Panc1 (cell line): ENCODE results near the gene SLC22A7. TPM values are rescaled to one million over a fixed set of nuclear protein-coding genes. Genes with fewer than 3 reads are reported as not detected.

Source experiments
- ATAC-seq: fragments of 200-7000 bp; cut with Tn5 transposase; 2 replicates; pipeline ENCODE4 v1.9.1; 2020; ENCODE audit warnings: mild to moderate bottlenecking, moderate library complexity
- BruUV-seq: library from RNA; stranded (reverse); fragments of 400-500 nt; replicated peaks from 2 replicates; lab custom pipeline; 2021; lab: Mats Ljungman, UMichigan
- CTCF ChIA-PET: fragments of 300-600 bp; sonication (Branson Sonifier 250); formaldehyde crosslinking; loops from one replicate; lab custom pipeline; 2022; ENCODE audit warnings: antibody characterized with exemption; lab: Charles Lee
- POLR2A ChIA-PET: fragments of 300-600 bp; sonication (Branson Sonifier 250); formaldehyde crosslinking; loops from one replicate; lab custom pipeline; 2022; ENCODE audit warnings: antibody characterized with exemption; lab: Charles Lee
- DNase-seq: peaks from one replicate; pipeline ENCODE4 v3.0.0-alpha.2; 2010; ENCODE audit warnings: low read depth, low spot score
- H3K27ac ChIP-seq: 2 replicates; pipeline ENCODE4 v1.5.1; 2011; ENCODE audit warnings: mild to moderate bottlenecking, low read length, inconsistent platforms
- H3K27me3 ChIP-seq: fragments of 200-500 bp; sonication (Bioruptor generic); 2 replicates; pipeline ENCODE4 v1.6.0; 2014; ENCODE audit warnings: low read length, inconsistent platforms; ENCODE audit not compliant: control insufficient read depth, insufficient read depth
- H3K36me3 ChIP-seq: fragments of 200-500 bp; sonication (Bioruptor generic); 2 replicates; pipeline ENCODE4 v1.5.1; 2014; ENCODE audit warnings: inconsistent platforms, mild to moderate bottlenecking, low read length, moderate library complexity; ENCODE audit not compliant: control insufficient read depth, insufficient read depth
- H3K4me1 ChIP-seq: 2 replicates; pipeline ENCODE4 v1.5.1; 2011; ENCODE audit warnings: inconsistent platforms, mild to moderate bottlenecking, low read length, moderate library complexity; ENCODE audit not compliant: control insufficient read depth, insufficient read depth
- H3K4me3 ChIP-seq, 2 experiments: 2 replicates each; pipeline ENCODE4 v1.5.1; 2011 to 2012; ENCODE audit warnings: low read depth in 2 of 2, low read length in 2 of 2, mild to moderate bottlenecking in 2 of 2, inconsistent platforms in 1 of 2, moderate library complexity in 1 of 2
- H3K9me3 ChIP-seq: fragments of 200-500 bp; sonication (Bioruptor generic); 2 replicates; pipeline ENCODE4 v1.5.1; 2014; ENCODE audit warnings: low read depth, mild to moderate bottlenecking, inconsistent platforms, low read length, moderate library complexity; ENCODE audit not compliant: control insufficient read depth, insufficient read depth
- CTCF ChIP-seq: fragments of 450-650 bp; IDR thresholded peaks from 2 replicates; pipeline ENCODE4 v1.5.1; 2017; ENCODE audit warnings: mild to moderate bottlenecking
- POLR2AphosphoS5 ChIP-seq: IDR thresholded peaks from 2 replicates; pipeline ENCODE4 v1.6.1; 2012; ENCODE audit warnings: mild to moderate bottlenecking, low read depth, low read length, moderate library complexity
- REST ChIP-seq, 2 experiments: IDR thresholded peaks; 2 replicates each; pipeline ENCODE4 v1.6.1; 2011 to 2012; ENCODE audit warnings: low read depth in 2 of 2, control low read depth in 1 of 2, low read length in 1 of 2, mild to moderate bottlenecking in 1 of 2, moderate library complexity in 1 of 2; ENCODE audit not compliant: insufficient read depth in 1 of 2
- SIN3A ChIP-seq: IDR thresholded peaks from 2 replicates; pipeline ENCODE4 v1.6.1; 2012; ENCODE audit warnings: low read depth, mild to moderate bottlenecking, low read length, moderate library complexity, borderline replicate concordance; ENCODE audit not compliant: insufficient read depth
- TCF7L2 ChIP-seq: IDR thresholded peaks from 2 replicates; pipeline ENCODE4 v1.6.1; 2011; ENCODE audit warnings: mild to moderate bottlenecking, low read depth, low read length, inconsistent platforms
- in situ Hi-C: cut with HindIII; loops from 2 replicates; pipeline ENCODE4 v1.10.0; 2016; ENCODE audit warnings: low sequenced_read_pairs, low pct_unique_long_range_greater_than_20kb
- intact Hi-C: fragments of 100-400 bp; cut with micrococcal nuclease; formaldehyde crosslinking; loops from one replicate; pipeline ENCODE4 v1.10.0; 2022; ENCODE audit not compliant: unreplicated experiment
- total RNA-seq: library from RNA; stranded (reverse); gene quantifications from one replicate; pipeline ENCODE4 v1.2.1, GENCODE V29; 2021; ENCODE audit not compliant: unreplicated experiment

The SLC22A7 gene
- total RNA-seq, 1 experiment from 2014 or later: not detected

- Histone ChIP-seq H3K4me3 (no peak overlapping the region), H3K4me1 (peaks cover 1% of the 10 kb centered on the region), H3K27me3 (no peaks in the 10 kb centered on the region), H3K9me3 (no peaks in the 10 kb centered on the region), H3K27ac (no peak overlapping the region), H3K36me3 (no peaks in the 10 kb centered on the region)
- in situ Hi-C loops: no loop called here
- ChIA-PET POLR2A (no interaction called here), CTCF (interaction anchor here (0.8 to 1.2 kb wide), 5 partner anchors 11 to 234 kb away, joined by 3 read pairs; partner anchors contain the start of genes ABCC10 and CRIP3)
- no peak for TF ChIP-seq POLR2AphosphoS5
- TF ChIP-seq REST (IDR thresholded peaks at IDR 0.05; ENCODE audit: insufficient read depth in 1 of 2, low read depth in 2 of 2, low read length in 1 of 2): no peak
- TF ChIP-seq TCF7L2: no peak
- no peak for TF ChIP-seq CTCF
- TF ChIP-seq SIN3A: no peak
- intact Hi-C loops: loop anchor here (2.0 kb wide), 1 partner anchor 72 kb away; no protein-coding TSS in a partner anchor
- ATAC-seq (no peak), DNase-seq (no peak)
- no TSS peak for BruUV-seq
Observed at GRCh38 chr6:43262780-43263313, 35.2 kb upstream of the SLC22A7 start.

GRCh38 chr6:43263314-43264178 is 34.5 kb upstream of the SLC22A7 start:
- no peaks in the 10 kb centered on the region for H3K27me3 ChIP-seq
- ATAC-seq: peak; percentile 97
- H3K9me3 ChIP-seq: no peaks in the 10 kb centered on the region
- in situ Hi-C loops: no loop called here
- DNase-seq: peak; percentile 42
- TF ChIP-seq REST (IDR thresholded peaks at IDR 0.05; ENCODE audit: insufficient read depth in 1 of 2, low read depth in 2 of 2, low read length in 1 of 2) (0 out of 4 replicates have a peak, but pooled peaks of 1 of the 2 experiments have one; percentile 60), TCF7L2 (no peak), CTCF (peak; percentile 95)
- ChIA-PET CTCF (interaction anchor here (0.5 to 1.2 kb wide), 7 partner anchors 11 to 233 kb away, joined by 3 to 5 read pairs (median 3); partner anchors contain the start of gene CRIP3), POLR2A (no interaction called here)
- intact Hi-C loops: loop anchor here (2.0 kb wide), 1 partner anchor 71 kb away; no protein-coding TSS in a partner anchor
- BruUV-seq: no TSS peak
- no peaks in the 10 kb centered on the region for H3K36me3 ChIP-seq
- H3K27ac ChIP-seq: no peak overlapping the region
- H3K4me3 ChIP-seq: no peak overlapping the region
- H3K4me1 ChIP-seq: peaks cover 6% of the 10 kb centered on the region
